HCT116 (cell line): ENCODE data around the gene TNP1. TPM values are rescaled to one million over a fixed set of nuclear protein-coding genes. Genes with fewer than 3 reads are reported as not detected.

Experiments used
- ATAC-seq: fragments of 200-7000 bp; cut with Tn5 transposase; 2 replicates; pipeline ENCODE4 v1.9.1; 2020; ENCODE audit warnings: mild to moderate bottlenecking, moderate library complexity
- BruUV-seq: library from RNA; stranded (reverse); fragments of 400-500 nt; replicated peaks from 2 replicates; lab custom pipeline; 2021; lab: Mats Ljungman, UMichigan
- CTCF ChIA-PET: fragments of 300-600 bp; sonication (Branson Sonifier 250); formaldehyde crosslinking; loops from one replicate; lab custom pipeline; 2021; ENCODE audit warnings: antibody characterized with exemption; lab: Charles Lee
- POLR2A ChIA-PET: fragments of 300-600, 350-600 bp; sonication (Branson Sonifier 250); formaldehyde crosslinking; loops from one replicate; lab custom pipeline; 2021; ENCODE audit warnings: antibody characterized with exemption; lab: Charles Lee
- RAD21 ChIA-PET, 2 experiments: fragments of 300-600 bp; sonication (Branson Sonifier 250); formaldehyde crosslinking; loops; one replicate each; lab custom pipeline; 2023; ENCODE audit warnings: low total read pairs in 2 of 2; ENCODE audit not compliant: uncharacterized antibody in 2 of 2, unreplicated experiment in 2 of 2, low non-redundant PET in 1 of 2; lab: Charles Lee
- DNase-seq: peaks from one replicate; pipeline ENCODE4 v3.0.0-alpha.2; 2010; ENCODE audit warnings: low read depth, low spot score
- H2AFZ ChIP-seq: fragments of 200-600 bp; shearing (Covaris generic), sonication (generic); 2 replicates; pipeline ENCODE4 v1.6.1; 2017; ENCODE audit warnings: low read depth, mixed run types, mixed read lengths, antibody characterized with exemption, low read length; ENCODE audit not compliant: poor library complexity, severe bottlenecking
- H3K27ac ChIP-seq: 2 replicates; pipeline ENCODE4 v1.5.1; 2012; ENCODE audit warnings: low read depth, low read length
- H3K27me3 ChIP-seq: fragments of 200-600 bp; sonication (generic); 2 replicates; pipeline ENCODE4 v1.6.1; 2016; ENCODE audit warnings: mixed run types, low read length, mixed read lengths; ENCODE audit not compliant: insufficient read depth
- H3K36me3 ChIP-seq, 2 experiments: fragments of 200-500 bp in 1 of 2; fragments of 200-600 bp in 1 of 2; sonication (Bioruptor generic) in 1 of 2; sonication (generic) in 1 of 2; 2 replicates each; pipeline versions ENCODE4 v1.5.1 to v1.6.1; 2014 to 2016; ENCODE audit warnings: low read length in 2 of 2, inconsistent platforms in 1 of 2, mixed read lengths in 1 of 2, mixed run types in 1 of 2; ENCODE audit not compliant: insufficient read depth in 2 of 2, control insufficient read depth in 1 of 2
- H3K4me1 ChIP-seq, 2 experiments: fragments of 200-600 bp in 1 of 2; sonication (generic) in 1 of 2; 2 replicates each; pipeline versions ENCODE4 v1.5.1 to v1.6.1; 2012 to 2017; ENCODE audit warnings: low read length in 2 of 2, inconsistent platforms in 1 of 2, mild to moderate bottlenecking in 1 of 2, mixed read lengths in 1 of 2, mixed run types in 1 of 2, moderate library complexity in 1 of 2; ENCODE audit not compliant: insufficient read depth in 2 of 2, control insufficient read depth in 1 of 2
- H3K4me2 ChIP-seq: fragments of 200-600 bp; sonication (generic); 2 replicates; pipeline ENCODE4 v1.6.1; 2017; ENCODE audit warnings: mixed run types, low read length, mixed read lengths
- H3K4me3 ChIP-seq, 2 experiments: fragments of 200-600 bp in 1 of 2; sonication (generic) in 1 of 2; replicated peaks in 1 of 2; 2 replicates each; pipeline ENCODE4 v1.5.1; 2011 to 2016; ENCODE audit warnings: low read length in 2 of 2, control low read depth in 1 of 2, low read depth in 1 of 2, mild to moderate bottlenecking in 1 of 2, mixed read lengths in 1 of 2, mixed run types in 1 of 2
- H3K79me2 ChIP-seq: fragments of 200-600 bp; sonication (generic); 2 replicates; pipeline ENCODE4 v1.6.1; 2017; ENCODE audit warnings: mild to moderate bottlenecking, mixed run types, low read length, moderate library complexity, mixed read lengths; ENCODE audit not compliant: insufficient read depth
- H3K9ac ChIP-seq: fragments of 200-600 bp; sonication (generic); 2 replicates; pipeline ENCODE4 v1.6.1; 2016; ENCODE audit warnings: low read length, mixed read lengths
- H3K9me2 ChIP-seq: fragments of 200-600 bp; sonication (generic), shearing (Covaris generic); 2 replicates; pipeline ENCODE4 v1.6.1; 2017; ENCODE audit warnings: mixed run types, mild to moderate bottlenecking, moderate library complexity; ENCODE audit not compliant: insufficient read depth
- H3K9me3 ChIP-seq, 2 experiments: fragments of 200-500 bp in 1 of 2; fragments of 200-600 bp in 1 of 2; sonication (Bioruptor generic) in 1 of 2; sonication (generic) in 1 of 2; 2 replicates each; pipeline ENCODE4 v1.6.1; 2014 to 2017; ENCODE audit warnings: low read length in 2 of 2, mixed read lengths in 2 of 2, inconsistent platforms in 1 of 2, low read depth in 1 of 2, mild to moderate bottlenecking in 1 of 2, mixed run types in 1 of 2, moderate library complexity in 1 of 2; ENCODE audit not compliant: control insufficient read depth in 1 of 2, insufficient read depth in 1 of 2
- H4K20me1 ChIP-seq: fragments of 200-600 bp; sonication (generic), shearing (Covaris generic); 2 replicates; pipeline ENCODE4 v1.6.1; 2017; ENCODE audit warnings: mixed run types, mild to moderate bottlenecking, moderate library complexity; ENCODE audit not compliant: insufficient read depth
- EZH2phosphoT487 ChIP-seq: fragments of 200-600 bp; IDR thresholded peaks from 2 replicates; pipeline ENCODE4 v1.6.1; 2018; ENCODE audit warnings: antibody characterized with exemption, borderline replicate concordance
- FOSL1 ChIP-seq: IDR thresholded peaks from 2 replicates; pipeline ENCODE4 v1.6.1; 2012; ENCODE audit warnings: low read depth
- RAD21 ChIP-seq: IDR thresholded peaks from 2 replicates; pipeline ENCODE4 v1.6.1; 2012; ENCODE audit warnings: low read depth, mild to moderate bottlenecking
- SIN3A ChIP-seq: IDR thresholded peaks from 2 replicates; pipeline ENCODE4 v1.6.1; 2012; ENCODE audit warnings: low read depth
- YY1 ChIP-seq: IDR thresholded peaks from 2 replicates; pipeline ENCODE4 v1.6.1; 2011; ENCODE audit warnings: low read length, low read depth, moderate library complexity, mild to moderate bottlenecking; ENCODE audit not compliant: insufficient replicate concordance; ENCODE audit errors: extremely low read depth
- ZFX ChIP-seq: fragments of 450-650 bp; IDR thresholded peaks from 2 replicates; pipeline ENCODE4 v1.6.1; 2017
- ZNF274 ChIP-seq: fragments of 200-500 bp; sonication (Bioruptor generic); IDR thresholded peaks from 2 replicates; pipeline ENCODE4 v1.6.1; 2014; ENCODE audit warnings: mild to moderate bottlenecking, low read depth, low read length, inconsistent platforms
- intact Hi-C: fragments of 100-400 bp; cut with micrococcal nuclease; formaldehyde crosslinking; loops from 2 replicates; pipeline ENCODE4 v1.10.0; 2022
- total RNA-seq: library from RNA; stranded (reverse); gene quantifications from one replicate; pipeline ENCODE4 v1.2.1, GENCODE V29; 2021; ENCODE audit not compliant: unreplicated experiment
- TF ChIP-seq, protein P1 (sequence below): IDR thresholded peaks from 2 replicates; pipeline ENCODE4 v1.6.1; 2012
- TF ChIP-seq, protein P2 (sequence below): IDR thresholded peaks from 2 replicates; pipeline ENCODE4 v1.6.1; 2011; ENCODE audit warnings: mild to moderate bottlenecking, low read length, moderate library complexity; ENCODE audit not compliant: insufficient replicate concordance; ENCODE audit errors: extremely low read depth

Gene TNP1
- total RNA-seq, 1 experiment from 2014 or later = not detected

DNA sequence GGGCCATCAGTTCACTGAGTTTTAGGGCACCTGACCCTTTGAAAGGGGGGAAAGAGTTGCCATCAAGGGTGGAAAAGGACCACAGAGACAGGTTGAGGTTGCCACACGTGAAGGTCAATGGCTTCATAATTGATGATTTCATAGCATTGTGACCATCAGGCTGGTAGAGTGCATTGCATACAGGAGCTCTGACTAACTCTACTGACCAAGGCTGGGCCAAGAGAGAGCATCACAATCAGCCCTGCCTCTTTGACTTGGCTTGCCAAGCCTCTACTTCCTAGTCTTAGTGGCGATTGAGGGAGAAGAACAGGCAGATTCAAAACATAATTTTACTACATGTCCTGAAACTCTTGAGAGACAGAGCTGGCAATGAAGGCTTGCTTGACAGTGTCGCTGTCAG lies 5.8 kb upstream of the TNP1 start:
- no peaks in the 10 kb centered on the region for H3K9me2 ChIP-seq
- no peaks in the 10 kb centered on the region for H3K79me2 ChIP-seq
- ChIA-PET POLR2A (no interaction called here), CTCF (no interaction called here), RAD21 (no interaction called here)
- no peaks in the 10 kb centered on the region for H4K20me1 ChIP-seq
- no peaks in the 10 kb centered on the region for H3K4me1 ChIP-seq
- H3K9ac ChIP-seq = no peak overlapping the region
- BruUV-seq = no TSS peak
- H3K4me2 ChIP-seq = no peak overlapping the region
- H3K4me3 ChIP-seq = no peak overlapping the region
- intact Hi-C loops = no loop called here
- no peak overlapping the region for H2AFZ ChIP-seq
- H3K36me3 ChIP-seq = no peaks in the 10 kb centered on the region
- no peaks in the 10 kb centered on the region for H3K9me3 ChIP-seq
- H3K27me3 ChIP-seq = peaks cover 23% of the 10 kb centered on the region
- no peak for DNase-seq
- ATAC-seq = no peak
- no peak overlapping the region for H3K27ac ChIP-seq
- TF ChIP-seq RAD21 (no peak), ZFX (no peak), EZH2phosphoT487 (no peak), ZNF274 (no peak), SIN3A (no peak), YY1 (no peak), FOSL1 (no peak)
- TF ChIP-seq, protein P1, sequence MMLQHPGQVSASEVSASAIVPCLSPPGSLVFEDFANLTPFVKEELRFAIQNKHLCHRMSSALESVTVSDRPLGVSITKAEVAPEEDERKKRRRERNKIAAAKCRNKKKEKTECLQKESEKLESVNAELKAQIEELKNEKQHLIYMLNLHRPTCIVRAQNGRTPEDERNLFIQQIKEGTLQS = no peak
- TF ChIP-seq, protein P2, sequence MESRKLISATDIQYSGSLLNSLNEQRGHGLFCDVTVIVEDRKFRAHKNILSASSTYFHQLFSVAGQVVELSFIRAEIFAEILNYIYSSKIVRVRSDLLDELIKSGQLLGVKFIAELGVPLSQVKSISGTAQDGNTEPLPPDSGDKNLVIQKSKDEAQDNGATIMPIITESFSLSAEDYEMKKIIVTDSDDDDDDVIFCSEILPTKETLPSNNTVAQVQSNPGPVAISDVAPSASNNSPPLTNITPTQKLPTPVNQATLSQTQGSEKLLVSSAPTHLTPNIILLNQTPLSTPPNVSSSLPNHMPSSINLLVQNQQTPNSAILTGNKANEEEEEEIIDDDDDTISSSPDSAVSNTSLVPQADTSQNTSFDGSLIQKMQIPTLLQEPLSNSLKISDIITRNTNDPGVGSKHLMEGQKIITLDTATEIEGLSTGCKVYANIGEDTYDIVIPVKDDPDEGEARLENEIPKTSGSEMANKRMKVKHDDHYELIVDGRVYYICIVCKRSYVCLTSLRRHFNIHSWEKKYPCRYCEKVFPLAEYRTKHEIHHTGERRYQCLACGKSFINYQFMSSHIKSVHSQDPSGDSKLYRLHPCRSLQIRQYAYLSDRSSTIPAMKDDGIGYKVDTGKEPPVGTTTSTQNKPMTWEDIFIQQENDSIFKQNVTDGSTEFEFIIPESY = no peak
